ENCODE measurements around the gene ARID4A.
"Not testable (repeated sequence)": the region's sequence is repeated elsewhere in the genome, so short reads cannot be mapped to it uniquely, and the experiment has no call there.

Gene ARID4A

GRCh38 chr14:58414845-58415244 lies 116.5 kb downstream of the ARID4A start:
- DNase-seq: no peak
- in situ Hi-C loops (cut with MboI; ENCODE audit: low pct_unique_long_range_greater_than_20kb, low sequenced_read_pairs): no loop called here

DNA sequence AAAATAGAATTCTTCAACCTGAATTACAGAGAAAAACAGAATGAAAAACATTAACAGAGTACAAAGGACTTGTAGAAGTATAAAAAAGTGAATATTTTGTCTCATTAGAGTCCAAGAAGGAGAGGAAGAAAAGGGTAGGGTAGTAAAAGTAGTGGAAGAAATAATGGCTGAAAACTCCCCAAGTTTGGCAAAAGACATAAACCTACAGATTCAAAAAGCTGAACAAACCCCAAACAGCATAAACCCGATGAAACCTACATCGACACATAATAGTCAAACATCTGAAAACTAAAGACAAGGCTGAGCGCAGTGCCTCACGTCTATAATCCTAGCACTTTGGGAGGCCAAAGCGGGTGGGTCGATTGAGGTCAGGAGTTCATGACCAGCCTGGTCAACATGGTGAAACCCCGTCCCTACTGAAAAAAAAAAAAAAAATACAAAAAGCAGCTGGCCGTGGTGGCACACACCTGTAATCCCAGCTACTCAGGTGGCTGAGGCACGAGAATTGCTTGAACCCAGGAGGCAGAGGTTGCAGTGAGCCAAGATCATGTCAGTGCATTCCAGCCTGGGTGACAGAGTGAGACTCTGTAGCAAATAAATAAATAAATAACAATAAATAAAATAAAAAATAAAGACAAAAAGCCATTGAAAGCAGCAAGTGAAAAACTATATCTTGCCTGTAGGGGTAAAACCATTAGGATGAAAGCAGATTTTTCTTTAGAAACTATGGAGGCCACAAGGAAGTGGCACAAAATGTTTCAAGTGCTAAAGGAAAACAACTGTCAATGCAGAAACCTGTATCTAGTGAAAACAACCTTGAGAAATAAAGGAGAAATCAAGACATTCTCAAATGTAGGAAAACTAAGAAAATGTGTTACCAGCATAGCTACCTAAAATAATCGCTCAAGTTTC lies 117.5 kb downstream of the ARID4A start:
- DNase-seq: no peak
- in situ Hi-C loops (cut with MboI; ENCODE audit: low pct_unique_long_range_greater_than_20kb, low sequenced_read_pairs): no loop called here

DNA sequence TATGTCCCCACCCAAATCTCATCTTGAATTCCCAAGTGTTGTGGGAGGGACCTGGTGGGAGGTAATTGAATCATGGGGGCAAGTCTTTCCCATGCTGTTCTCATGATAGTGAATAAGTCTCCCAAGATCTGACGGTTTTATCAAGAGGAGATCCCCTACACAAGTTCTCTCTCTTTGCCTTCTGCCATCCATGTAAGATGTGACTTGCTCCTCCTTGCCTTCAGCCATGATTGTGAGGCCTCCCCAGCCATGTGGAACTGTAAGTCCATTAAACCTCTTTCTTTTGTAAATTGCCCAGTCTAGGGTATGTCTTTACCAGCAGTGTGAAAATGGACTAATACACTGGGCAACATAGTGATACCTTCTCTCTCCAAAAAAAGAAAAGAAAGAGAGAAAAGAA lies 118.6 kb downstream of the ARID4A start:
- in situ Hi-C loops (cut with MboI; ENCODE audit: low pct_unique_long_range_greater_than_20kb, low sequenced_read_pairs); DNase-seq: not testable (repeated sequence)

All from KBM-7 (cell line).